ENCODE results near the gene VEPH1. TPM values are rescaled to one million over a fixed set of nuclear protein-coding genes. Genes with fewer than 3 reads are reported as not detected.

Gene VEPH1
- total RNA-seq, 1 experiment from 2014 or later, result 0.32 TPM

- CTCF ChIA-PET, result no interaction called here
- TF ChIP-seq, protein P1, sequence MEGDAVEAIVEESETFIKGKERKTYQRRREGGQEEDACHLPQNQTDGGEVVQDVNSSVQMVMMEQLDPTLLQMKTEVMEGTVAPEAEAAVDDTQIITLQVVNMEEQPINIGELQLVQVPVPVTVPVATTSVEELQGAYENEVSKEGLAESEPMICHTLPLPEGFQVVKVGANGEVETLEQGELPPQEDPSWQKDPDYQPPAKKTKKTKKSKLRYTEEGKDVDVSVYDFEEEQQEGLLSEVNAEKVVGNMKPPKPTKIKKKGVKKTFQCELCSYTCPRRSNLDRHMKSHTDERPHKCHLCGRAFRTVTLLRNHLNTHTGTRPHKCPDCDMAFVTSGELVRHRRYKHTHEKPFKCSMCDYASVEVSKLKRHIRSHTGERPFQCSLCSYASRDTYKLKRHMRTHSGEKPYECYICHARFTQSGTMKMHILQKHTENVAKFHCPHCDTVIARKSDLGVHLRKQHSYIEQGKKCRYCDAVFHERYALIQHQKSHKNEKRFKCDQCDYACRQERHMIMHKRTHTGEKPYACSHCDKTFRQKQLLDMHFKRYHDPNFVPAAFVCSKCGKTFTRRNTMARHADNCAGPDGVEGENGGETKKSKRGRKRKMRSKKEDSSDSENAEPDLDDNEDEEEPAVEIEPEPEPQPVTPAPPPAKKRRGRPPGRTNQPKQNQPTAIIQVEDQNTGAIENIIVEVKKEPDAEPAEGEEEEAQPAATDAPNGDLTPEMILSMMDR (conservative IDR thresholded peaks at IDR 0.05; ENCODE audit: low read depth, low read length), result no peak
- no peak for TF ChIP-seq EZH2 (IDR thresholded peaks at IDR 0.05; ENCODE audit: borderline replicate concordance, low read depth, low read length, poor library complexity, severe bottlenecking)
- DNase-seq (ENCODE audit: low spot score), result no peak
- no peaks in the 10 kb centered on the region for H3K9me3 ChIP-seq (ENCODE audit: low read depth, low read length, poor library complexity, severe bottlenecking)
- H3K27me3 ChIP-seq (replicated peaks; ENCODE audit: insufficient read depth, low read depth, low read length, poor library complexity), result no peaks in the 10 kb centered on the region
- no peaks in the 10 kb centered on the region for H3K36me3 ChIP-seq (ENCODE audit: insufficient read depth, low read length, poor library complexity, severe bottlenecking)
- POLR2A ChIA-PET (ENCODE audit: low non-redundant PET), result no interaction called here
- intact Hi-C loops (cut with micrococcal nuclease; ENCODE audit: unreplicated experiment), result no loop called here
- BruUV-seq (replicated peaks), result no TSS peak
- no peak overlapping the region for H3K27ac ChIP-seq (ENCODE audit: low read depth, low read length, poor library complexity, severe bottlenecking)
- no peaks in the 10 kb centered on the region for H3K4me1 ChIP-seq (ENCODE audit: insufficient read depth, low read length, poor library complexity, severe bottlenecking)
- no peak overlapping the region for H3K4me3 ChIP-seq (ENCODE audit: low read depth, low read length, poor library complexity, severe bottlenecking)
Observed at GRCh38 chr3:157407769-157408168, 95.4 kb downstream of the VEPH1 start.

DNA sequence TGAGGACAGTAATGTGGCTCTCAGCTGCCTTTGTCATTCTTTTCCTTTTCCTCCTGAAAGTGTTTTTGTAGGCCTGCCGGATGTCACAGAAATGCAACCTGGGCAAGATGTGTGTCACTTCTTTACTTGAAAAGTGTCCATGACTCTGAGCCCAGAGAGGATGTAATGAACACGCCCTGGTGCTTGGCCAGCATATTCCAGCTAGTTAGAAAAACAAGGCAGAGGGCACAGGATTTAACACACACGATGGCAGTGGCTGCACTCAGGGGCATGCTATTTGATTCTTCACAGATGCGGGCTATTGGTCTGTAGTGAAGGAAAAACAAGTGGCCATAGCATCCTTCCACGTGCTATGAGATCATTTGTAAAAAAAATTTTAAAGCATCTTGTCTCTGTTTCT, 96.8 kb downstream of the VEPH1 start:
- H3K4me1 ChIP-seq (ENCODE audit: insufficient read depth, low read length, poor library complexity, severe bottlenecking), result no peaks in the 10 kb centered on the region
- POLR2A ChIA-PET (ENCODE audit: low non-redundant PET), result no interaction called here
- no peak overlapping the region for H3K4me3 ChIP-seq (ENCODE audit: low read depth, low read length, poor library complexity, severe bottlenecking)
- no peaks in the 10 kb centered on the region for H3K9me3 ChIP-seq (ENCODE audit: low read depth, low read length, poor library complexity, severe bottlenecking)
- TF ChIP-seq, protein P1 (conservative IDR thresholded peaks at IDR 0.05; ENCODE audit: low read depth, low read length), result no peak
- TF ChIP-seq EZH2 (IDR thresholded peaks at IDR 0.05; ENCODE audit: borderline replicate concordance, low read depth, low read length, poor library complexity, severe bottlenecking), result no peak
- H3K27me3 ChIP-seq (replicated peaks; ENCODE audit: insufficient read depth, low read depth, low read length, poor library complexity), result no peaks in the 10 kb centered on the region
- DNase-seq (ENCODE audit: low spot score), result no peak
- CTCF ChIA-PET, result no interaction called here
- BruUV-seq (replicated peaks), result no TSS peak
- no peaks in the 10 kb centered on the region for H3K36me3 ChIP-seq (ENCODE audit: insufficient read depth, low read length, poor library complexity, severe bottlenecking)
- H3K27ac ChIP-seq (ENCODE audit: low read depth, low read length, poor library complexity, severe bottlenecking), result no peak overlapping the region
- intact Hi-C loops (cut with micrococcal nuclease; ENCODE audit: unreplicated experiment), result no loop called here

DNA sequence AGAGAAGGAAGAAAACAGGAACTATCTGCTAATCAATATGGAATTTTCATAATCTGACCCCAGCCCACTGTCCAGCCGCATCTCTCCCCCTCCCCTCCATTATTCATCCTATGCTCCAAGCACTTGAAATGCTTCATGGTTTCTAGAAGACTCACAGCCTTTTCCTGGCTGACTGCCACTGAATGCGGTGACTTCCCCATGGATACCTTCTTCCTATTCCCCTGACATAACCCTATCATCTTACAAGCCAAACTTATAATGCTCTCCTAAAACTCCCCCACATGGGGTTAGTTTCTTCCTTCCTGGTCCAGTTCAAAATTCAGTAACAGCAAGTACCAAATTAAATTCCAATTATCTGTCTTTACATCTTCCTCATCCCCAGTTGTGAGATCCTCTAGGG, 97.8 kb downstream of the VEPH1 start:
- TF ChIP-seq EZH2 (IDR thresholded peaks at IDR 0.05; ENCODE audit: borderline replicate concordance, low read depth, low read length, poor library complexity, severe bottlenecking), result no peak
- TF ChIP-seq, protein P1 (conservative IDR thresholded peaks at IDR 0.05; ENCODE audit: low read depth, low read length), result no peak
- DNase-seq (ENCODE audit: low spot score), result no peak
- H3K36me3 ChIP-seq (ENCODE audit: insufficient read depth, low read length, poor library complexity, severe bottlenecking), result no peaks in the 10 kb centered on the region
- ChIA-PET POLR2A (ENCODE audit: low non-redundant PET) (no interaction called here), CTCF (no interaction called here)
- H3K4me1 ChIP-seq (ENCODE audit: insufficient read depth, low read length, poor library complexity, severe bottlenecking), result no peaks in the 10 kb centered on the region
- no TSS peak for BruUV-seq (replicated peaks)
- no peak overlapping the region for H3K4me3 ChIP-seq (ENCODE audit: low read depth, low read length, poor library complexity, severe bottlenecking)
- intact Hi-C loops (cut with micrococcal nuclease; ENCODE audit: unreplicated experiment), result no loop called here
- H3K27me3 ChIP-seq (replicated peaks; ENCODE audit: insufficient read depth, low read depth, low read length, poor library complexity), result no peaks in the 10 kb centered on the region
- no peaks in the 10 kb centered on the region for H3K9me3 ChIP-seq (ENCODE audit: low read depth, low read length, poor library complexity, severe bottlenecking)
- no peak overlapping the region for H3K27ac ChIP-seq (ENCODE audit: low read depth, low read length, poor library complexity, severe bottlenecking)

All from A673 (cell line).